GM19397 (cell line): ENCODE measurements around the gene FNDC3B.

ENCODE experiments used
- ATAC-seq: cut with Tn5 transposase; IDR thresholded peaks from one replicate; pipeline ENCODE4 v1.9.1; 2021; ENCODE audit warnings: mild to moderate bottlenecking, moderate library complexity; ENCODE audit not compliant: unreplicated experiment

The FNDC3B gene

GRCh38 chr3:172300187-172300586 is 260.8 kb downstream of the FNDC3B start:
- no peak for ATAC-seq

- ATAC-seq, result no peak
Observed at GRCh38 chr3:172300862-172301261, 261.5 kb downstream of the FNDC3B start.

GRCh38 chr3:172302203-172302602 is 262.8 kb downstream of the FNDC3B start:
- ATAC-seq, result no peak

GRCh38 chr3:172303181-172303580 is 263.8 kb downstream of the FNDC3B start:
- ATAC-seq, result no peak

GRCh38 chr3:172303941-172304558 is 264.7 kb downstream of the FNDC3B start:
- ATAC-seq, result no peak

GRCh38 chr3:172305552-172305951 is 266.2 kb downstream of the FNDC3B start:
- ATAC-seq, result no peak

GRCh38 chr3:172305974-172306373 is 266.6 kb downstream of the FNDC3B start:
- ATAC-seq, result no peak

- no peak for ATAC-seq
Observed at GRCh38 chr3:172307141-172307560, 267.8 kb downstream of the FNDC3B start.

- ATAC-seq, result no peak
Observed at GRCh38 chr3:172309059-172309458, 269.7 kb downstream of the FNDC3B start.

- ATAC-seq, result no peak
Observed at GRCh38 chr3:172309741-172310427, 270.5 kb downstream of the FNDC3B start.

GRCh38 chr3:172310428-172310760 is 271.0 kb downstream of the FNDC3B start:
- no peak for ATAC-seq

GRCh38 chr3:172311217-172311616 is 271.8 kb downstream of the FNDC3B start:
- no peak for ATAC-seq

GRCh38 chr3:172312001-172312400 is 272.6 kb downstream of the FNDC3B start:
- no peak for ATAC-seq

GRCh38 chr3:172312711-172313110 is 273.3 kb downstream of the FNDC3B start:
- ATAC-seq, result no peak

GRCh38 chr3:172313671-172314070 is 274.3 kb downstream of the FNDC3B start:
- ATAC-seq, result no peak

- no peak for ATAC-seq
Observed at GRCh38 chr3:172314591-172315160, 275.3 kb downstream of the FNDC3B start.

- ATAC-seq, result no peak
Observed at GRCh38 chr3:172315401-172316091, 276.2 kb downstream of the FNDC3B start.

- ATAC-seq, result no peak
Observed at GRCh38 chr3:172316758-172317157, 277.4 kb downstream of the FNDC3B start.

GRCh38 chr3:172317481-172317880 is 278.1 kb downstream of the FNDC3B start:
- ATAC-seq, result no peak

- ATAC-seq, result no peak
Observed at GRCh38 chr3:172317984-172318383, 278.6 kb downstream of the FNDC3B start.

GRCh38 chr3:172319595-172319994 is 280.2 kb downstream of the FNDC3B start:
- no peak for ATAC-seq

- no peak for ATAC-seq
Observed at GRCh38 chr3:172320468-172320867, 281.1 kb downstream of the FNDC3B start.
